Activated CD4-positive, CD25-positive, alpha-beta regulatory T cell treated with anti-CD3 and anti-CD28 coated beads, Interleukin-2, amount 50 U/mL, for 16 hours (primary cell): ENCODE measurements around the gene CPTP.

Experiments used
- DNase-seq: peaks from one replicate; pipeline ENCODE4 v3.0.0-alpha.2; 2020; ENCODE audit warnings: low read depth, low spot score

Gene CPTP

GRCh38 chr1:1334835-1335234 lies 10.2 kb downstream of the CPTP start:
- no peak for DNase-seq

DNA sequence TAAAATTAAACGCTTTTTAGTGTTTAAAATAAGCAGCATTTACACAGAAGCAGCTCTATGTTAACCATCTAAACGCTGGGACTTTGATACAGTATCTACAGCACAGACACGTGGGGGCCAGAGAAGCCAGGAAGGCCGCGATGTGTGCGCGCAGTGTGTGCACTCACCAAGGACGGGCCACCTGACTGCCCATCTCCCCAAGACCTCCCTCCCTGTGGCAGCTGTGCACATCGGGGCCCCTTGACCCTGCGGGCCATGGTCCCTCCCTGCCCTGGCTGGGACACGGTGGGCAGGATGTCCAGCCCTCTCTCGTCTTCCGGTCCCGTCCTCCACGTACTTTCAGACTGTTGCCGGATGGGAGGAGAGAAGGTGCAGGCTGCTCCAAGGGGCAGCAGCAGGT lies 10.7 kb downstream of the CPTP start:
- no peak for DNase-seq

DNA sequence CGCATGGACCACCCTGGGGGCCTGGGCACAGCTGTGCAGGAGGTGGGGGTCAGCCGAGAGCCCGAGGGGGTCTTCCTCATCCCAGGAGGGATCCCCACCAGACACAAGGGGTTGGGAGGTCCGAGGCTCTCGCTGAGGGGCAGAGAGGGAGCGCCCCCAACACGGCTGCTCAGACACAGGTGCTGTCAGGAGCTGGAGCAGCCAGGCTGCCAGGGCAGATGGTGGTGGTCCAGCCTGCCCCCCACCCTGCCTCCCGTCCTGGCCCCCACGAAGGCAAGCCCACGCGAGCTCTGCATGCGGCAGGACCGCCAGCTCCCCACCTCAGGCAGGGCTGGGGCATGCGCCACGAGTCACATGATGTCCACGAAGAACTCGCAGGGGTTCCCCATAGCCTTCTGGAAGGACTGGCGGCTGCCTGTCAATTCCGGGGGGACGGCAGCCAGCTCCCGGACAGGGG lies 11.2 kb downstream of the CPTP start:
- no peak for DNase-seq

DNA sequence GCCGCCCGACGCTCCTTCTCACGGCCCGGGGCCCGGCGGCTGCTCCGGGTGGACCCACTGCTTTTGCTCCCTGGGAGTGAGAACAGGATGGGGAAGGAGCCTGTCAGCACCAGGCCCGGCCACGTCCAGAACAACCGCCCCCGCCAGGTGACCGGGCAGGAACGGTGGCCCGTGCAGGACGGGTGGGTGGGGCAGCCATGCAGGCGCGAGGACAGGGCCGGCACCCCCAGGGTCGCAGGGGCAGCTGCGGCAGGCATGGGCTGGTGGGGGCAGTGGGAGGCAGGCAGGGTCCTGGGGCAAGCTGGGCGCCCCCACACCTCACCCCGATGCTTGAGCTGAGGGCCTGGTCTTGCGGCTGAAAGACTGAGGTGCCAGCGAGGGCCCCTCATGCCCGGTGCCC lies 11.8 kb downstream of the CPTP start:
- no peak for DNase-seq

DNA sequence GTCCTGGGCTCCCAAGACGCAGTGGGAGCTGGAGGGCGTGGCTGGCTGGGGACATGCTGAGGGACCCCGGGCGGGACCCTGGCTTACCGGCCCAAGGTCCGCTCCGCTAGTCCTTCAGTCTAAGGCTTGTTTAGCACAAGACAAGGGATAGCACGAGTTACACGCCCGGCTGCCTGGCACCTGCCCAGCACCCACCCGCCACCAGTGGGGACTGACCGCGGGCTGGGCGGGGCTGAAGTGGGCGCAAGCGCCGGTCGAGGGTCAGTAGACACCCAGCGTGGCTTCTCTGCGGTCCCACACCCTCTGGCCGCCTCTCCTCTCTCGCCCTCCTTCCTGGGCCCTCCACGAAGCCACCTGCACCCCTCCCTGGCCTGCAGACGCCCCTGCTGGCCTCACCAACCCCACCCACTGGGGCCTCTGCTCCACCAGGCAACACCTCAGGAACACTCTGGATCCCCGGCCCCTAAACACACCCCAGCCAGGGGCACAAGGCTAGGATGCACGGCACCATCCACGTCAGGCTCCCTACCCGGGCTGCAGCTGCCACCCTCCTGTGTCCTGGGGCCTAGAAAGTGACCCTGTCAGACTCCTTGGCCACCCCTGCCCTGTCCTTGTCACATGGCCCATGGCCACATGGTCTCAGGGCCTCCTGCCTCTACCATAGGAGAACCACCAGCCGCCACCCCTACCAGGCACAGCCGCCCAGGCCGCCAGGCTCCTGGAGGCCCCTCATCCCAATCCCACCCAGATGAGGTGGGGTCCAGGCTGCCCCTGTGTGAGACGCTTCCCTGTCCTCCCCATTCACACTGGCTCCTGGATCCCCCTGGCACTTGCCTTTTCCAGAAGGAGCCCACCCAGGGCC lies 12.6 kb downstream of the CPTP start:
- DNase-seq = no peak

- no peak for DNase-seq
These were observed 13.2 kb downstream of the CPTP start for GRCh38 chr1:1337793-1338147.

DNA sequence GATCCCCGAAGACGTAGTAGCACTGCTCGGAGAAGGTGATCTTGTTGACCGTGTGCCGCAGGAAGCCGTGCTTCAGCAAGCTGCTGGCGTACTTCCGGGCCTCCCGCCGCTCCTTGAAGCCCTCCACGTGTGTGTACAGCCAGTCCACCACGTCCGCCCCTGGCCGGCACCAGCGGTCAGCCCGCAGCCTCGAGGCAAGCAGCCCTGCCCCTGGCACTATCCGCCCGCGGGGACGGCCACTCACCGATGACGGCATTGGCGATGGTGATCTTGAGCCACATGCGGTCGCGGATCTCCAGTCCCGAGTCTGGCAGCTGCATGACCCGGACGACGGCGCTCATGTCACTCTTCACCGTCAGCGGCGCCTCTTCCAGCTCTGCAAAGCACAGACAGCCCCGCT lies 13.7 kb downstream of the CPTP start:
- DNase-seq = no peak

DNA sequence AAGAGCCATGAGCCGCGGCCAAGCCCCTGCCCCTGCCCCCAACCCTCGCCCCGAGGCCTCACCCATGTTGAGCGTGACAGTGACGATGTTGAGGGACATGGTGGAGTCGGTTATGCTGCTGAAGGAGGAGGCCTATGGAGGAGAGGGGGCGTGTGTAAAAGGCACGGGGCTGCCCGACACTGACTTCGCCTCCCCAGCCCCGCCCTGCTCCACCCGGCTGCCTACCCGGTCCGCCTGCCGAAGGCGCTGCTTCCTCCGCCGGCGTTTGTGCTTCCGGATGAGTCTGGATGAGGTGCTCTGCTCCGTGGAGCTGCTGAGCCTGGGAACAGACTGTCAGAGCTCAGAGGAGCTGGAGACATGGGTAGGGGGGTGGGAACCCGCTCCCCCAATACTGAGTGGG lies 15.6 kb downstream of the CPTP start:
- no peak for DNase-seq

- DNase-seq = no peak
These were observed 16.4 kb downstream of the CPTP start for GRCh38 chr1:1340791-1341548.

- DNase-seq = no peak
These were observed 17.0 kb downstream of the CPTP start for GRCh38 chr1:1341549-1342021.

DNA sequence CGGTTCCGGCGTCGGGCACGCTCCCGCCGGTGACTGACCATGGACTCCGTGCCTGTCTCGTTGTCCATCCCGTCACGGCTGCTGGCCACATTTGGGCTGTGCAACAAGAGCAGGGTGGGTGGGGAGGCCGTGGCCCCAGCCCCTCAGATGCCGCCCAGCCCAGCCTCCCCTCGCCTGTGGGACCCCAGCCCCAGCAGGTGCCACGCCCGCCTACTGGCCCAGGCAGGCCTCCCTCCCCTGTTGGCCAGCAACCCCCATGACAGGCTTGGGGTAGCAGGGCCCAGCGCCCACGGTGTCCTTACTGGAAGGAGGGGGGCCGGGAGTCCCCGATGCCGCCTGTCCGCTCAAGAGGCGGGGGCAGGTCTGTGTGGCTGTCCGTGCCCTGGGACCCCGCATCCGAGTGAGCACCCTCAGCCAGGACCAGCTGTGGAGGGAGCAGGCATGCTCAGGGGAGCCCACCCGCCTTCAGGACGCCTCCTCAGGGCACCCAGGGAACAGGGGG lies 17.5 kb downstream of the CPTP start:
- no peak for DNase-seq

GRCh38 chr1:1342584-1343115 lies 18.0 kb downstream of the CPTP start:
- DNase-seq = no peak

DNA sequence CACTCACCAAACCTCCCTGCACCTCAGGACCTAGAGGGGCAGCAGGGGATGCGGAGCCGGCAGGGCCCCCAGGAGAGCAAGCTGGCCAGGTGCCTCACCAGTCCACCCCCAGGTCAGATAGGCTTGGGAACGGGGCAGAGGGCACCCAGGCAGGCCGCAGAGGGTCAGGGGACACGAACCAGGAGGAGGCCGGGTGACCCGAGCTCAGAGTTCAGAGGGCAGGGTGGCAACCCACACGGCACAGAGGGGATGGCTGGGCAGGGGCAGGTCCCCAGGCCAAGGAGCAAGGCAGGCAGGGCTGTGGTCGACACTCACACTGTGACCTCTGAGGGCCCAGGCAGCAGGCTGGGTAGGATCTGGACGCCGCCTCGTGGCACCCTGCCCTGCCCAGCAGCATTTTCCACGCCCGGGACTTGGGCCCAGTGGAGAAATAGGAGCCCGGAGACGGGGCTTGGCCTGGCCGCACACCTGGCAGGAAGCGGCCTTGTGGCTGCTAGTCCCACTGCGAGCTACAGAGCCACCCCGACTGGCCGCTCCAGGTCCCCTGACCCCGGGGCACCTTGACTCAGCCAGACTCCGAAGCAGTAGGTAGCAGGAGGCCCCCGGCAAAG lies 19.3 kb downstream of the CPTP start:
- no peak for DNase-seq

GRCh38 chr1:1344655-1345361 lies 20.2 kb downstream of the CPTP start:
- DNase-seq = no peak

GRCh38 chr1:1345384-1345783 lies 20.8 kb downstream of the CPTP start:
- no peak for DNase-seq

DNA sequence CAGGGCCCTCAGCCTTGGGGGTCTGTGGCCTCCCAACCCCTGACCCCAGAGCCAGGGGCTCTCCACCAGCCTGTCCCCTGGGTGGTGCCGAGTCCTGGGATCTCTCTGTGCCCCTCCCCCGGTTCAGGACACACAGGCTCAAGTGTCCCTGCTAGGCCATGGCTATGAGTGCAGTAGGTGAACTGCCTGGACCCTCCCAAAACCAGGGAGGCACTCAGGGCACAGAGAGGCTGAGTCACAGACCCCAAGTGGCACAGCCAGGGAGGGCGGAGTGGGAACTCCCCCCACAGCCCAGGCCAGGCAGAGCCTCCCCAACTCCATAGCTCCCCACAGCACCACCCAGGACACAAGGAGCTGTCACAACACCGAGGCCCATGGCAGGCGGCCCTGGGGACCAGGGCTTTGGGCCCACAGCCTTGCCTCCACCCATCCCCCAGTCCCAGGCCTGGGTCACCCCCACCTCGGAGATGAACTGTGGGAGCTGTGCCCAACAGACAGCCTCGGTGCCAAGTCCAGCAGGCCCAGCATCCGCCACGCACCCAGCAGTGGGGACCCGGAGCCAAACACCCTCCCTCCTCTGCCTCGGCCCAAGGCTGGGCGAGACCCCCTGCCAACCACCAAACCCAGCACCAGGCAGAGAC lies 21.4 kb downstream of the CPTP start:
- DNase-seq = no peak

GRCh38 chr1:1346501-1346890 lies 21.9 kb downstream of the CPTP start:
- DNase-seq = no peak

GRCh38 chr1:1347026-1347595 lies 22.5 kb downstream of the CPTP start:
- DNase-seq = no peak

GRCh38 chr1:1347663-1348419 lies 23.2 kb downstream of the CPTP start:
- DNase-seq = no peak
